SU-DHL-6 (cell line): Measurements from ENCODE around the gene IL3.

Source experiments
- H2AFZ ChIP-seq: fragments of 200-600 bp; sonication (generic); 2 replicates; pipeline ENCODE4 v1.6.1; 2014; ENCODE audit warnings: low read depth, mild to moderate bottlenecking, moderate library complexity, mixed read lengths, antibody characterized with exemption, low read length; ENCODE audit not compliant: severe bottlenecking
- H3F3A ChIP-seq: fragments of 200-600 bp; shearing (Covaris generic); 2 replicates; pipeline ENCODE4 v1.6.0; 2016; ENCODE audit warnings: antibody characterized with exemption, mild to moderate bottlenecking; ENCODE audit not compliant: insufficient read depth
- H3K27ac ChIP-seq: fragments of 200-600 bp; sonication (generic); 2 replicates; pipeline ENCODE4 v1.5.1; 2016; ENCODE audit warnings: low read depth, mild to moderate bottlenecking, low read length, moderate library complexity, mixed read lengths
- H3K27me3 ChIP-seq: fragments of 200-600 bp; sonication (generic), shearing (Covaris generic); 2 replicates; pipeline ENCODE4 v1.6.0; 2014; ENCODE audit warnings: mild to moderate bottlenecking, low read length
- H3K36me3 ChIP-seq: fragments of 200-600 bp; sonication (generic); 2 replicates; pipeline ENCODE4 v1.6.1; 2014; ENCODE audit warnings: mild to moderate bottlenecking, low read length, mixed read lengths
- H3K4me2 ChIP-seq: fragments of 300-600, 200-600 bp; shearing (Covaris generic), sonication (generic); 2 replicates; pipeline ENCODE4 v1.6.0; 2014; ENCODE audit warnings: low read length, low read depth, mild to moderate bottlenecking; ENCODE audit not compliant: poor library complexity, severe bottlenecking
- H3K4me3 ChIP-seq: fragments of 200-600 bp; sonication (generic); 2 replicates; pipeline ENCODE4 v1.5.1; 2014; ENCODE audit warnings: antibody characterized with exemption, low read length, mild to moderate bottlenecking, mixed read lengths; ENCODE audit not compliant: insufficient read depth, poor library complexity, severe bottlenecking
- H3K79me2 ChIP-seq: fragments of 200-600 bp; sonication (generic); 2 replicates; pipeline ENCODE4 v1.6.1; 2014; ENCODE audit warnings: mild to moderate bottlenecking, low read length, moderate library complexity; ENCODE audit not compliant: insufficient read depth
- H3K9ac ChIP-seq: fragments of 200-600 bp; sonication (generic); 2 replicates; pipeline ENCODE4 v1.7.0; 2014; ENCODE audit warnings: mild to moderate bottlenecking, low read length
- H3K9me2 ChIP-seq: fragments of 200-600 bp; sonication (generic); replicated peaks from 2 replicates; pipeline ENCODE4 v1.6.1; 2014; ENCODE audit warnings: low read length; ENCODE audit not compliant: insufficient read depth
- H3K9me3 ChIP-seq: fragments of 200-600 bp; sonication (generic); 2 replicates; pipeline ENCODE4 v1.6.1; 2014; ENCODE audit warnings: low read length, mixed read lengths; ENCODE audit not compliant: insufficient read depth
- H4K20me1 ChIP-seq: fragments of 200-600 bp; sonication (generic); 2 replicates; pipeline ENCODE4 v1.6.1; 2014; ENCODE audit warnings: low read depth, mild to moderate bottlenecking, antibody characterized with exemption, low read length, moderate library complexity, mixed read lengths
- EZH2phosphoT487 ChIP-seq: fragments of 200-600 bp; sonication (generic), shearing (Covaris generic); conservative IDR thresholded peaks from 2 replicates; pipeline ENCODE4 v1.6.1; 2018; ENCODE audit warnings: mild to moderate bottlenecking, antibody characterized with exemption, low read length, moderate library complexity, mixed read lengths
- TF ChIP-seq, protein P1 (sequence below): fragments of 200-600 bp; sonication (generic); IDR thresholded peaks from one replicate; pipeline ENCODE4 v1.5.1; 2017; ENCODE audit warnings: antibody characterized with exemption, mild to moderate bottlenecking, low read length, moderate library complexity; ENCODE audit not compliant: insufficient read depth, poor library complexity, severe bottlenecking

Gene IL3

DNA sequence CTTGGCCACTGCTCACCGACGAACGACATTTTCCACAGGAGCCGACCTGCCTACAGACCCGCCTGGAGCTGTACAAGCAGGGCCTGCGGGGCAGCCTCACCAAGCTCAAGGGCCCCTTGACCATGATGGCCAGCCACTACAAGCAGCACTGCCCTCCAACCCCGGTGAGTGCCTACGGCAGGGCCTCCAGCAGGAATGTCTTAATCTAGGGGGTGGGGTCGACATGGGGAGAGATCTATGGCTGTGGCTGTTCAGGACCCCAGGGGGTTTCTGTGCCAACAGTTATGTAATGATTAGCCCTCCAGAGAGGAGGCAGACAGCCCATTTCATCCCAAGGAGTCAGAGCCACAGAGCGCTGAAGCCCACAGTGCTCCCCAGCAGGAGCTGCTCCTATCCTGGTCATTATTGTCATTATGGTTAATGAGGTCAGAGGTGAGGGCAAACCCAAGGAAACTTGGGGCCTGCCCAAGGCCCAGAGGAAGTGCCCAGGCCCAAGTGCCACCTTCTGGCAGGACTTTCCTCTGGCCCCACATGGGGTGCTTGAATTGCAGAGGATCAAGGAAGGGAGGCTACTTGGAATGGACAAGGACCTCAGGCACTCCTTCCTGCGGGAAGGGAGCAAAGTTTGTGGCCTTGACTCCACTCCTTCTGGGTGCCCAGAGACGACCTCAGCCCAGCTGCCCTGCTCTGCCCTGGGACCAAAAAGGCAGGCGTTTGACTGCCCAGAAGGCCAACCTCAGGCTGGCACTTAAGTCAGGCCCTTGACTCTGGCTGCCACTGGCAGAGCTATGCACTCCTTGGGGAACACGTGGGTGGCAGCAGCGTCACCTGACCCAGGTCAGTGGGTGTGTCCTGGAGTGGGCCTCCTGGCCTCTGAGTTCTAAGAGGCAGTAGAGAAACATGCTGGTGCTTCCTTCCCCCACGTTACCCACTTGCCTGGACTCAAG, 14.6 kb downstream of the IL3 start:
- Histone ChIP-seq H3K27me3 (no peaks in the 10 kb centered on the region), H3K27ac (no peak overlapping the region), H2AFZ (no peak overlapping the region), H3K9me2 (no peaks in the 10 kb centered on the region), H3K4me2 (no peak overlapping the region), H3F3A (no peaks in the 10 kb centered on the region), H4K20me1 (no peaks in the 10 kb centered on the region), H3K36me3 (no peaks in the 10 kb centered on the region), H3K79me2 (no peaks in the 10 kb centered on the region), H3K9ac (no peak overlapping the region), H3K4me3 (no peak overlapping the region), H3K9me3 (no peaks in the 10 kb centered on the region)
- TF ChIP-seq EZH2phosphoT487, result no peak
- TF ChIP-seq, protein P1, sequence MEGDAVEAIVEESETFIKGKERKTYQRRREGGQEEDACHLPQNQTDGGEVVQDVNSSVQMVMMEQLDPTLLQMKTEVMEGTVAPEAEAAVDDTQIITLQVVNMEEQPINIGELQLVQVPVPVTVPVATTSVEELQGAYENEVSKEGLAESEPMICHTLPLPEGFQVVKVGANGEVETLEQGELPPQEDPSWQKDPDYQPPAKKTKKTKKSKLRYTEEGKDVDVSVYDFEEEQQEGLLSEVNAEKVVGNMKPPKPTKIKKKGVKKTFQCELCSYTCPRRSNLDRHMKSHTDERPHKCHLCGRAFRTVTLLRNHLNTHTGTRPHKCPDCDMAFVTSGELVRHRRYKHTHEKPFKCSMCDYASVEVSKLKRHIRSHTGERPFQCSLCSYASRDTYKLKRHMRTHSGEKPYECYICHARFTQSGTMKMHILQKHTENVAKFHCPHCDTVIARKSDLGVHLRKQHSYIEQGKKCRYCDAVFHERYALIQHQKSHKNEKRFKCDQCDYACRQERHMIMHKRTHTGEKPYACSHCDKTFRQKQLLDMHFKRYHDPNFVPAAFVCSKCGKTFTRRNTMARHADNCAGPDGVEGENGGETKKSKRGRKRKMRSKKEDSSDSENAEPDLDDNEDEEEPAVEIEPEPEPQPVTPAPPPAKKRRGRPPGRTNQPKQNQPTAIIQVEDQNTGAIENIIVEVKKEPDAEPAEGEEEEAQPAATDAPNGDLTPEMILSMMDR, result no peak

DNA sequence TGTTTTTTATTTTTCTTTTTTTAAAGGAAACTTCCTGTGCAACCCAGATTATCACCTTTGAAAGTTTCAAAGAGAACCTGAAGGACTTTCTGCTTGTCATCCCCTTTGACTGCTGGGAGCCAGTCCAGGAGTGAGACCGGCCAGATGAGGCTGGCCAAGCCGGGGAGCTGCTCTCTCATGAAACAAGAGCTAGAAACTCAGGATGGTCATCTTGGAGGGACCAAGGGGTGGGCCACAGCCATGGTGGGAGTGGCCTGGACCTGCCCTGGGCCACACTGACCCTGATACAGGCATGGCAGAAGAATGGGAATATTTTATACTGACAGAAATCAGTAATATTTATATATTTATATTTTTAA, 15.2 kb downstream of the IL3 start:
- no peak for TF ChIP-seq EZH2phosphoT487
- TF ChIP-seq, protein P1, result no peak
- no peaks in the 10 kb centered on the region for H3K9me3 ChIP-seq
- H3K27me3 ChIP-seq, result no peaks in the 10 kb centered on the region
- H3K4me2 ChIP-seq, result no peak overlapping the region
- no peak overlapping the region for H3K9ac ChIP-seq
- no peak overlapping the region for H3K27ac ChIP-seq
- no peak overlapping the region for H3K4me3 ChIP-seq
- no peaks in the 10 kb centered on the region for H3F3A ChIP-seq
- H3K79me2 ChIP-seq, result no peaks in the 10 kb centered on the region
- H3K9me2 ChIP-seq, result no peaks in the 10 kb centered on the region
- no peaks in the 10 kb centered on the region for H3K36me3 ChIP-seq
- H2AFZ ChIP-seq, result no peak overlapping the region
- H4K20me1 ChIP-seq, result no peaks in the 10 kb centered on the region

DNA sequence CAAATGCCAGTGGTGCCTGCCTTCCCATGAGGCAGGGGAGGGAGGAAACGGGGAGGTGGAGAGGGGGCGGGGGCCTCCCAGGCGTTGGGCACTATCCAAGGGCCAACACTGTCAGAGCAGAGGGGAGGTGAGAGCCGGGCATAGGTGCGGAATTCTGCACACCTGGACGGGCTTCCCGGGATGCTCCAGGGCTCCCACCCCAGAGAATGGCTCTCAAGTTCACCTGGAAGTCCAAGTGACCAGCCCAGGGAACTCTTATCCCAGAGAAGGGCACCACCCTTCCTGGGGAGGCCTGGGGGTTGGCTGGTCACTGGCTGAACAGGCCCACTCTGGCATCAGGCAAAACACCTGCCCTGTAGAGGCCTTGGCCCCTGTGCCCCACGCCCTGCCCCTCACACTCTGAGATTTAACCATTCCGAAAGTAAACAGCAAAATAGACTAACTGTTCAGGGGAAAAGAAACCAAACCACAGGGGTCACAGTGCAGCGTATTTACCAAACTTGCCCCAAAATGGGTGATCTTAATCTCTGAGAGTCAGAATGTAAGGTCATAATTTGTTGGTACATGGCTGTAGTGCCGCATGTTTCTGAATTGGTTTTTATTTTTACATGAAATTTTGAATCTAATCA, 15.9 kb downstream of the IL3 start:
- Histone ChIP-seq H3K4me2 (no peak overlapping the region), H3K9me3 (no peaks in the 10 kb centered on the region), H3K4me3 (no peak overlapping the region), H4K20me1 (no peaks in the 10 kb centered on the region), H3K27me3 (no peaks in the 10 kb centered on the region), H3K9ac (no peak overlapping the region), H2AFZ (no peak overlapping the region), H3K27ac (no peak overlapping the region), H3K36me3 (no peaks in the 10 kb centered on the region), H3K79me2 (no peaks in the 10 kb centered on the region), H3F3A (no peaks in the 10 kb centered on the region), H3K9me2 (no peaks in the 10 kb centered on the region)
- no peak for TF ChIP-seq EZH2phosphoT487
- TF ChIP-seq, protein P1, result no peak
